Measurements from ENCODE around the gene FLNC.

FLNC gene, protein sequence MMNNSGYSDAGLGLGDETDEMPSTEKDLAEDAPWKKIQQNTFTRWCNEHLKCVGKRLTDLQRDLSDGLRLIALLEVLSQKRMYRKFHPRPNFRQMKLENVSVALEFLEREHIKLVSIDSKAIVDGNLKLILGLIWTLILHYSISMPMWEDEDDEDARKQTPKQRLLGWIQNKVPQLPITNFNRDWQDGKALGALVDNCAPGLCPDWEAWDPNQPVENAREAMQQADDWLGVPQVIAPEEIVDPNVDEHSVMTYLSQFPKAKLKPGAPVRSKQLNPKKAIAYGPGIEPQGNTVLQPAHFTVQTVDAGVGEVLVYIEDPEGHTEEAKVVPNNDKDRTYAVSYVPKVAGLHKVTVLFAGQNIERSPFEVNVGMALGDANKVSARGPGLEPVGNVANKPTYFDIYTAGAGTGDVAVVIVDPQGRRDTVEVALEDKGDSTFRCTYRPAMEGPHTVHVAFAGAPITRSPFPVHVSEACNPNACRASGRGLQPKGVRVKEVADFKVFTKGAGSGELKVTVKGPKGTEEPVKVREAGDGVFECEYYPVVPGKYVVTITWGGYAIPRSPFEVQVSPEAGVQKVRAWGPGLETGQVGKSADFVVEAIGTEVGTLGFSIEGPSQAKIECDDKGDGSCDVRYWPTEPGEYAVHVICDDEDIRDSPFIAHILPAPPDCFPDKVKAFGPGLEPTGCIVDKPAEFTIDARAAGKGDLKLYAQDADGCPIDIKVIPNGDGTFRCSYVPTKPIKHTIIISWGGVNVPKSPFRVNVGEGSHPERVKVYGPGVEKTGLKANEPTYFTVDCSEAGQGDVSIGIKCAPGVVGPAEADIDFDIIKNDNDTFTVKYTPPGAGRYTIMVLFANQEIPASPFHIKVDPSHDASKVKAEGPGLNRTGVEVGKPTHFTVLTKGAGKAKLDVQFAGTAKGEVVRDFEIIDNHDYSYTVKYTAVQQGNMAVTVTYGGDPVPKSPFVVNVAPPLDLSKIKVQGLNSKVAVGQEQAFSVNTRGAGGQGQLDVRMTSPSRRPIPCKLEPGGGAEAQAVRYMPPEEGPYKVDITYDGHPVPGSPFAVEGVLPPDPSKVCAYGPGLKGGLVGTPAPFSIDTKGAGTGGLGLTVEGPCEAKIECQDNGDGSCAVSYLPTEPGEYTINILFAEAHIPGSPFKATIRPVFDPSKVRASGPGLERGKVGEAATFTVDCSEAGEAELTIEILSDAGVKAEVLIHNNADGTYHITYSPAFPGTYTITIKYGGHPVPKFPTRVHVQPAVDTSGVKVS (N-terminal part only)

DNA sequence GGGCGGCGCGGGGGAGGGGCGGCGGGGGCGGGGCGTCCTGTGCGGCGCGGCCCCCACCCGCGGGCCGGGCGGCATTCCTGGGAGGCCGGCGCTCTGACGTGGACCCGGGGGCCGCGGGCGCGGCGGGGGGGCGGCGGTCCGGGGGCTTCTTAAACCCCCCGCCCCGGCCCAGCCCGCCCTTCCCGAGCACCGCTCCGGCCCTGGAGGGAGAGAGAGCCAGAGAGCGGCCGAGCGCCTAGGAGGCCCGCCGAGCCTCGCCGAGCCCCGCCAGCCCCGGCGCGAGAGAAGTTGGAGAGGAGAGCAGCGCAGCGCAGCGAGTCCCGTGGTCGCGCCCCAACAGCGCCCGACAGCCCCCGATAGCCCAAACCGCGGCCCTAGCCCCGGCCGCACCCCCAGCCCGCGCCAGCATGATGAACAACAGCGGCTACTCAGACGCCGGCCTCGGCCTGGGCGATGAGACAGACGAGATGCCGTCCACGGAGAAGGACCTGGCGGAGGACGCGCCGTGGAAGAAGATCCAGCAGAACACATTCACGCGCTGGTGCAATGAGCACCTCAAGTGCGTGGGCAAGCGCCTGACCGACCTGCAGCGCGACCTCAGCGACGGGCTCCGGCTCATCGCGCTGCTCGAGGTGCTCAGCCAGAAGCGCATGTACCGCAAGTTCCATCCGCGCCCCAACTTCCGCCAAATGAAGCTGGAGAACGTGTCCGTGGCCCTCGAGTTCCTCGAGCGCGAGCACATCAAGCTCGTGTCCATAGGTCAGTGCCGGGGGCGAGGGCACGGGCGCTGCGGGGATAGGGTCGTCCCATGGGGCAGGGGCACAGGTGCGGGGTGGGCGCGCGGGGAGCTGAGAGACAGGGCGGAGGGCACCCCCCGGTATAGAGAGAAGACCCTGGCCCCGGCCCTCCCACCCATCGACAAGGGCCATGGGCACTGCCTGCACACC, at the start of gene FLNC:
TSS of gene FLNC (plus strand) at position 176 of the 947 bp plus-strand sequence. CDS start at position 408, 232 bp downstream.
- DNase-seq (ENCODE audit: low read depth) = no peak

DNA sequence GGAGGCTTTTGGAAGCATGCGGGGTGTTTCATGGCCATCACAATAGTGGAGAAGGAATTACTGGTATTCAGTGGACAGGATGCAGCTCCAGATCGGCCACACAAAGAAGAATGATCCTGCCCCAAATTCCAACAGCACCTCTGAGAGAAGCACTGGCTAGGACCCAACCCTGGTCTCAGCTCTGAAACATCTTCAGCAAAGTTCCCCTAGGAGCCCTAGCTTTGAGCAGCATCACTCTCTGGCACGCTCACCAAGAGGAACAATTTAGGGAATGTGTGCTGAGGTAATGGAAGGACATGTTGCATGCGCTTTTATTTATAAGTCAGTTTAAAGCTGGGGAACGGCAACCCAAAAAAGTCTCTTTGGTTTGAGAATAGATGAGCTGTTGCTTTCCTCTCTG, 49.1 kb upstream of the FLNC start:
- peak; percentile 62 for DNase-seq (ENCODE audit: low read depth)

DNA sequence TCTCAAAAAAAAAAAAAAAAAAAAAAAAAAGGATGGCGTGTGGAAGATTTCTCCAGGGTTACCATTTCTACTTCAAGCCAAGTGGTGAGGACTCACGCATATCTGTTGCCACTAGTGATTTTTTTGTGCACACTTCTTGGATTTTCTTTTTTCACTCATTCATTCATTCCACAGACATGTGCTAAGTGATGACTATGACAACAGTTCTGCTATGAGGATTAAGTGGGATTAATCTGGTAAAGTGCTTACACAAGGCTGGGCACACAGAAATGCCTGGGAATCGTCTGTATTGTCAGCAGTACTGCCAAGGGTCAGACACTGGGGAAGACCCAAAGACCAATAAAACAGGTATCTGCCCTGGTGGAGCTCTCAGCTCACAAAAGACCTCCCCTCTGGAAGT, 48.4 kb upstream of the FLNC start:
- no peak for DNase-seq (ENCODE audit: low read depth)

DNA sequence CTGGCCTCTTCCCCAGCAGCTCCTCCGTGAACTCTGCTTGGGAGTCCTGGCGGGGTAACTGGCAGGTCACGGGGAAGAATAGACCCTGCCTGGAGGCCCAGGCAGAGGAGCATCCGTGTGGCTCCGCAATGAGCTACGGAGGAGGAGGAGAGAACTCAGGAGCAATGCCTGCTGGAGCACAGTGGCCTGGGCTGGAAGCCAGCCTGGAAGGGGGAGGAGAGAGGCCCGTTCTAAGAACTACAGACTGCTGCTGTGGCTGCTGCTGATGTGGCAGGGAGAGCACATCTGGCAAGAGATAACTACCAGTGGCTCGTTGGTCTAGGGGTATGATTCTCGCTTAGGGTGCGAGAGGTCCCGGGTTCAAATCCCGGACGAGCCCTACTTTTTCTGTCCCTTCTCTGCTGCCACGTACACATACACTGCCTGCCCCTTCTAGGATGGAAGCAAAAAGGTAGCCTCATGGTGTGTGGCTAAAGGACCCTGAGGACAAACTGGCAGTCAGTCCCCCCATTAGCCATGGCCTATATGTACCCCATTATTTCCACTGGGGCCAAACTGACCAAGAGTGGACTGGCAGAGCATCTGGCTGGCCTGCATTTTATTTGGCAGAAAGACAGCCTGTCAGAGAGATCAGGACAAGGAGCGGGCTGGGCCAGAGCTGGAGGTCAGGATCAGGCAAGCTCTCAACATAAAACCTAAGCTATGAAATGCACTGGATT, 46.9 kb upstream of the FLNC start:
- DNase-seq (ENCODE audit: low read depth) = peak; percentile 58

DNA sequence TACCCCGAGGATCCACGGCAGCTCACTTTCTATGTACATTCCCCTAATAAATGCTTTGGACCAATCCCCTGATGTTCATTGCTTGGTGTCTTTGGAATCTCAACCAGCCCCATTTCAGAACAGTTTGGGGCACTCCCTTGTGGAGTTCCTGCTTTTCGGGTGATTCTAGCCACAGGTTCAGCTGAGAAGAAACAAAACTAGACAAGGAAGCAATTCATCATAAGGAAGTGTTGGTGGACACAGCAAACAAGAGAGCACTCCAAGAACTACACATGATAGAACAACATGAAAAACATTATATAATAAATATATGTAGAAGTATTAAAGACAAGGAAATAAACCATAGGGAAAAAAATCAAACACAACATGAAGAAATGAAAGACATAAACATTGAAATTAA, 44.5 kb upstream of the FLNC start:
- no peak for DNase-seq (ENCODE audit: low read depth)

DNA sequence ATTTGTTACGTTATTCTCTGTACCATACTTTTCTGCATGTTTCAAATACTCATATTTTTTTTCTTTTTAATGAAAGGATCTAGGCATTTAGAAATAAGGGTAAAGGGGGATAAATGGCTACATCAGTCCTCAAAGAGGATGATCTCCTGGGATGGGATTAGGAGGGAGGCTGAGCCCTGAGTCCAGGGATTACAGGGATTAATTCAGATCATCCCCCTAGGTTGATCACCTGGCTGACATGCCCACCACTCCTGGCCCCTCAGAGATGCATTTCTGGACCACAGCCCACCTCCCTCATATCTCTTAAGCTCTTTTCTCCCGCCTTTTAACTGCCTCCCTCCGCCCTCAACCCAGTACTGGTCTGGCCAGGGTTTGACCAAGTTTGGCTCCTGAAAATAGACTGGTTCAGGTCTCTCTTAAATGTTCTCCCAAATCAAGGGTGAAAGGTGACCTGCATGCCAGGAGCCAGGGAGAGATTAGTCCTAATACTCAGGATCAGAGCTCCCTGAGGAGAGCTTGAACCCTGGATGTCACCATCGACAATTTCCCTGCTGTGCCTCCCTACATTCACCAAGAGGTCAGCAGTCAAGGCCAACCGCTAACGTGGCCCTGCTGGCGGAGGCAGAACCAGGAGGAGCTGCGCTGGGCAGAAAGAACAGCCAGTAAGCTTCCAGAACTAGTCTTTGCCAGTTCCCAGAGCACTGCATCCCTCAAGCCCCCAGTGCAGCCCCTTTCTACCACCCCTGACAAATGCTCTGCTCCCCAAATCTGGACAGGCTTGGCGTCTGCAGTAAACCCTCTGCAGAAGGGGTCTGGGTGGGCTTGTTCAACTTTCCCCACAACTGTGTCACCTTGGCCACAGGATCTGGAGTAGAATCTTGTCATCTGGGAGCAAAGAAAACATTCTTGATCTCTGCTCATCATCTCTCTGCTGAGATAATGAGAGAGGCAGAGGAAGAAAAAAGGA, 41.5 kb upstream of the FLNC start:
- DNase-seq (ENCODE audit: low read depth) = no peak

DNA sequence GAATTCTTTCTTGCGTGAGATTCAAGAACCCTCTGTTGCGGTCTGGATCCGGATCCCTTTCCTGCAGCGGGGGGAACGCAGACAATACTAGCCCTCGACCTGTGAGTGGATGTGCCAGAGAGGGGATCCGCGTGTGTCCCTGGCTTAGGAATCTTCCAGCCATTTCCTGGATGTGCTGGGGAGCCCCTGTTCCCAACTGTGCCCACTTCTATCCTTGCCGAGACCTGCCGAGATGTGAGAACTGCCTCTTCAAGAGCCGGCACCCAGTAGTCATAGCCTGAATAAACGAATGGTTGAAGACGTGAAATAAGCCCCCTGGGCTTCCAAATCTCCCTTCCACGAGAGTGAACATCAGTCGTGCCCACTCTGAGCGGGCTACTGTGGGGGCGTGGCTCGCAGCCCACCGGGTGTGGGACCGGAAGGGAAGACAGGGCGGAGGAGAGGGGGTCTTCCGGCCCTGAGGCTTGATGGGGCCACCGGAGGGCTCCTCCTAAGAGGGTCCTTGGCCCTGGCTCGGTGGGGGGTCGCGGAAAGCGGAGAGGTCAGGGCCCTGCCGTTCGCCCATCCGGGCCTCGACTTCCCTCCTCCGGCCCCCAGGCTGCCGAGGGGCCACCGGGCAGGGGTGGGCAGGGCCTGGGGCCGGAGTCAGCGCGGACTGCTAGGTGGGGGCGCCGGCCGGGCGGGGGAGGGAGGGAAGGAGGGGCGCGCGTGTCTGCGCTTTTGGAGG, 39.7 kb upstream of the FLNC start:
- no peak for DNase-seq (ENCODE audit: low read depth)

DNA sequence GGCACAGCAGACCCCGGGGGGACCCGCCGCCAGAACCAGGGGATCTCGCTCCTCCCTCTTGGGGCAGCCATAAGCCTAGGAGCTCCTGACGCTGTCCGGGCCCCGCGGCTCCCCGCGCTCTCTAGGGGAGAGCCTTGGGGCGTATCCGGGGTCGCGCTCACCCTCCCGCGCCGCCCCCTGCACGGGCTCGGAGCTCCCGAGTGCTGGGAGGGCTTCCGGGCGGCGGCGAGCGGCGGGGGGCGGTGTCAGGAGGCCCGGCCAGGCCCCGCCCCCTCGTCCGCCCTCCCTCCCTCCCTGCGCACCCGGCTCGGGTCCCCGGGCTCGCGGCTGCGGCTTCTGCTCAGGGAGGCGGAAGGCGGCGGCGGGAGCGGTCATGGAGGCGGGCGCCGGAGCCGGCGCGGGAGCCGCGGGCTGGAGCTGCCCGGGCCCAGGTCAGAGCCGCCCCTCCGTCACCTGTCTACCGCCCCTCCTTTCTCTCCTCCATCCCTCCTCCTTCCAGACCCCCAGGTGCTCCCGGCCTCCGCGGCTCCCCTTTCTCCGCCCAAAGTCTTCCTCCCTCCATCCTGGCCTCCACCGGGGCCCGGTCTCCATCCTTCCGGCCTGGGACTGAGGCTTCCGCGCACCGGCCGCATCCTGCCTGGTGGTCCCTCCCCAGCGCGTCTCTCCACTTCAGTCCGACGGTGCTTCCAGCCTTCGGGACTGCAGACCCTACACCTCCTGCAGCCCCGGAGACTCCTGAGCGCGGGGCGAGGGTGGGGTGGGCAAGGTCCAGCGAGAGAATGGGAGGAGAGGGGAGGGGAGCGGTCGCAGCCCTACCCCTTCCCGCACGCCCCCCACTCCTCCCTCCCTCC, 38.9 kb upstream of the FLNC start, which contains the start of gene CCDC136:
TSS of gene CCDC136 (plus strand) at position 848 of the 851 bp plus-strand sequence. CDS start 444 bp downstream, outside the sequence.
- no peak for DNase-seq (ENCODE audit: low read depth)

DNA sequence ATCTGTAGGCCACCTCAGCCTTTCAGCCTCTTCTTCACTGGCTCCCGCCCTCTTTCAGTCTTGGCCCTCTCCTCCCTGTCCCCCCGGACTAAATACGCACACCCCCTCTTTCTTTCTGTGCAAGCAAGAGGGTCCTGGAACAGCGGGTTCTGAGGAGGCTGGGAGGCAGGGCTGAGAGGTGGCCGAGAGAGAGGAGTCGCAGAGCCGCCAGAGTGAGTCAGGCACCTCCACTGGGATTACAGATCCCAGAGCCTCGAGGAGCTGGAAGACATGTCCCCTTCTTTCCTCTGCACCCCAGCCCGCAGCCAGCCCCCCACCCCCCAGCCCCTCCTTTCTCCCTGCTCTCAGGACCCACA, 38.3 kb upstream of the FLNC start:
- no peak for DNase-seq (ENCODE audit: low read depth)

DNA sequence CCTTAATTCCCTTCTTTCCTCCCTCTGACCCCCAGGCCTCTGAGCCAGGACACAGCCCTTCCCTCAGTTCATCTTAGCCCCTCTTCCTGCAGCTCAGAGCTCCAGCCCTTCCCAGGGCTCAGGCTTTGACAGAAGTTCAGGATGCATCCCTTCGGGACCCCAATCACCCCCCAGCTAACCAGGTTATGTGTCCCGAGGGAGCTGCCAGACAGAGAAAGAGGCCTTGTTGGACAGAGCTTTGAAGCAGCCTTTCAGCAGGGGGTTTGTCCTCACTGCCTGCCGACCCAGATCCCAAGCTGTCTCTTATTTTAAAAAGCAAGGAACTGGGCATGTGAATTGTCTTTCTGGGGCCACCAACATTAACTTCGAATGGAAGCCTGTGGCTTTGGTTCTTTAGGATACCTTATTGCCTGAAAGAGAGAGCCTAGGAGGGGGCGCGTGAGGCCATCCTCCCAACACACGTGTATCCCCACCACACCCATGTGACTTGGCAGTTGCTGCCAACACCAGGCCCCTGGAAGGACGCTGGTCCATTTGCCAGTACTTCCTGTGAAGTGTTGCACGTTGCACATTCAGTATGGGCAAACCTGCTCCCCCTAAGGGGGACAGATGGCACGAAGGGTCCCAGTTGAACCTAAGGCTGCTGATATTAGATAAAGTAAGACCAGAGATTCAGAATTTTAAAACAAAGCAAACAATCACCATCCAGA, 37.6 kb upstream of the FLNC start:
- no peak for DNase-seq (ENCODE audit: low read depth)

DNA sequence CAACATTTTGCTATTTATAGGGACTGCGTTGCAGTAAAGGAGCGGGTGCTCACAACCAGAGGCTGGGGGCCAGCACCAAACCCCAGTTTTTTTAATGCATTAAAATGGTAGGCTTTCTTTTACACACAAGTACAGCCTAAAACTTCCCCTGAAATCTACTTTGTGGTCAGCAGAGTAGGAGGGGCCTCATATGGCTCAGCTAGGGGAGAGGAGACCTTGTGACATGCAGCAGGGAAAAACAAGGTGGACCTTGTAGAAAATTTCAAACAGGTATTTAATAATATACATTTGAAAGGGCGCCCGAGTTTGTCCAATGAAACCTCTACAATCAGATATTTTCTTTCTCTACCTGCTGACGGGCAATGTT, 37.0 kb upstream of the FLNC start:
- DNase-seq (ENCODE audit: low read depth) = no peak

DNA sequence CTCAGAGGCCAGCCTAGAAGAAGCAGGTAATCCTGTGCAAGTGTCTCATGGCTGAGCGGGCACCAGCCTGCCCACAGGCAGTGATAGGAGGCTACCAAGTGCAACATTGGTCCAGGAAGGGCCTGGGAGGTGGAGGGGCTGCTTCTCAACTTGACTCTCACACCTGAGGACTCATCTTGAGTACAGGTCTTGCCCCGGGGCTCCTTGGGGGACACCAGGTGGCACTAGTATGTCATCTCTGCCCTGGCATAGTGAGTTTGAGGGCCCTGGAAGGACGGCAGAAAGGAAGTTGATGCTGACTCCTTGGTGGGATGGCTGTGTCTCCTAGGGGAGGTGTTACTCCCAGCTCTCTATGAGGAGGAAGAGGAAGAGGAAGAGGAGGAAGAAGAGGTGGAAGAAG, 36.2 kb upstream of the FLNC start:
- no peak for DNase-seq (ENCODE audit: low read depth)

DNA sequence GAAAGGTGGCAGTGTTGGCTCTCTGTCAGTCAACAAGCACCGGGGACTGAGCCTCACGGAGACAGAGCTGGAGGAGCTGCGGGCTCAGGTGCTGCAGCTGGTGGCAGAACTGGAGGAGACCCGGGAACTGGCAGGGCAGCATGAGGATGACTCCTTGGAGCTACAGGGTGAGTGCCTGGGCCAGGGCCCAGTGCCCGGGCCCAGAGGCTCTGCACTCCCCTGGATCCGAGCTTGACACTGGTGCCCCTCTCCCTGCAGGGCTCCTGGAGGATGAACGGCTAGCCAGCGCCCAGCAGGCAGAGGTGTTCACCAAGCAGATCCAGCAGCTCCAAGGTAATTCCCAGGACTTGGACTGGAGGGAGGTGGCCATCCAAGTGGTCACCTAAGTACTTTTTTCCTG, 35.8 kb upstream of the FLNC start:
- no peak for DNase-seq (ENCODE audit: low read depth)

DNA sequence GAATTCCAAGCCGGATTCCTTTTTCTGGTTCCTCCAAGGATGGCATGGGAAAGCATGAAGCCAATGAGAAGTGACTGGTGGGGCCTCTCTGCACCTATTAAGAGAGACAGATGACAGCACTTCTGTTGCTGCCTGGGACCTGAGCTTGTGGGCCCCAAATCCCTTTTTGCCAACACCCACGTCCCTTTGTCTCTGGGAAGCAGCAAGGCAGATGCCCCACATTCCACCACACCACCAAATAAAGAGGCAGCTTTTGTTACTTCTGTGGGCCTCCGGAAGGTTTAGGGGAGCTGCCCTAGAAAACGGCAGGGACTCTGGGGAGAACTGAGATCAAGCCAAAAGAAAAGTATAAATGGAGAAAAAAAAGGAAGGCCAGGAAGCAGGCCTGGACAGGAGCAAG, 35.1 kb upstream of the FLNC start:
- DNase-seq (ENCODE audit: low read depth) = no peak

DNA sequence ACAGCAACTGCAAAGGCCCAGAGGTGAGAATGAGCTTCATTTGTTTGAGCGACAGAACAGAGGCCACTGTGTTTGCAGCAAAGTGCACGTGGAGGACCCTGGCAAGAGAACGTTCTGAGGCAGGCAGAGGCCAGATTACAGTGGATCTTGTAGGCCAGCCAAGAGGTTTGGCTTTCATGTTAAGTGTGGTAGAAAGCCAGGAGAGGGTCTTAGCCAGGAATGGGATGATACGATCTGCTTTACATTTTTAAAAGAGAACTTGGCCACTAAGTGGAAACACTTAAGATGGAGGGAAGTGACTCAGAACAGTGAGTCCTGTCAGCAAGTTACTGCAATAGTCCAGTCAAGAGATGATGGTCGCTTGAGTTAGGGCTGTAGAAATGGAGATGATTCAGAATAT, 33.9 kb upstream of the FLNC start:
- no peak for DNase-seq (ENCODE audit: low read depth)

DNA sequence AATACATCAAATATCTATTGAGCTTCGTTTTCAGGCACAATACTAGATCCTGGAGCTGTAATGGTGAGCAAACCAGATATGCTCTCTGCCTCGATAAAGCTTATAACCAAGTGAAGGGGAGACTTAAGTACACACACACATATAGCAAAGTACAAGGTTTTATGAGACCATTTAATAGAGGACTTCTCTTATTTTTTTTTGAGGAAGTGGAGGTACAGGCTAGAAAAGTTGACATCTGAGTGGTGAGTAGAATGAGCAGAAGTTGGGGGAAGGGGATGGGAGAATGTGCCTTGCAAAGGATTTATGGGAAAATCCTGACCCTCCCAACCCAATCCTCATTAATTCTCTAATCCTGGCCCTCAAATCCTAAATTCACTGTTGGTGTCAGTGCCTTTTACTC, 30.8 kb upstream of the FLNC start:
- DNase-seq (ENCODE audit: low read depth) = no peak

DNA sequence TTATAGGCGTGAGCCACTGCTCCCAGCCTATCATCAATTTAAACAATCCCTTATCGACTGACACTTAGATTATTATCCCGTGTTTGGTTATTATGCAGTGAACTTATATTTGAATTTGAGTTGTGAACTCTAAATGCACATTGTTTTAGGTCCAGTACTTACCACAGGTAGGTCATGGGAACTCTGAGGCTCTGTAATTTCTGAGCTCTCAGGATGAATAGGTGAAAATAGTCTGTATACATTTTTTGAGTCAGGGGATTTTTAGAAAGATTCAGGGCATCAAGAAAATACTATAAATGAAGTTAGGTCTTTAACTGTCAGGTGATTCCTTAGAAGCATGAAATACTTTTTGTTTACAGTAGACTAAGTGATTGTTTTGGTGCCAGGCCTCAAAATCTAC, 29.6 kb upstream of the FLNC start:
- no peak for DNase-seq (ENCODE audit: low read depth)
